Endothelial cell of umbilical vein (primary cell): ENCODE results near the gene OR10H5.

Experiments used
- CTCF ChIP-seq, 2 donors: IDR thresholded peaks; 1 replicate in 1 of 2; 2 replicates in 1 of 2; pipeline ENCODE4 v1.5.1; 2011; ENCODE audit warnings: low read length in 2 of 2, mild to moderate bottlenecking in 2 of 2, moderate library complexity in 2 of 2, control low read depth in 1 of 2, inconsistent platforms in 1 of 2, low read depth in 1 of 2; ENCODE audit not compliant: insufficient read depth in 1 of 2; ENCODE audit errors: extremely low read depth in 1 of 2
- EZH2 ChIP-seq: IDR thresholded peaks from 2 replicates; pipeline ENCODE4 v1.6.1; 2012; ENCODE audit warnings: borderline replicate concordance, low read depth, mild to moderate bottlenecking, moderate library complexity, low read length, inconsistent platforms; ENCODE audit not compliant: severe bottlenecking
- FOS ChIP-seq: IDR thresholded peaks from 2 replicates; pipeline ENCODE4 v1.6.1; 2011; ENCODE audit warnings: mild to moderate bottlenecking, low read length, moderate library complexity, borderline replicate concordance; ENCODE audit not compliant: insufficient read depth
- GATA2 ChIP-seq: IDR thresholded peaks from 2 replicates; pipeline ENCODE4 v1.7.0; 2011; ENCODE audit warnings: low read depth, mild to moderate bottlenecking, moderate library complexity, mixed read lengths, low read length; ENCODE audit not compliant: insufficient read length, insufficient read depth
- MAX ChIP-seq: IDR thresholded peaks from 2 replicates; pipeline ENCODE4 v1.6.1; 2011; ENCODE audit not compliant: insufficient read depth, insufficient read length
- MYC ChIP-seq: IDR thresholded peaks from one replicate; pipeline ENCODE4 v1.6.1; 2011; ENCODE audit warnings: mild to moderate bottlenecking, low read depth, low read length
- POLR2A ChIP-seq: IDR thresholded peaks from 2 replicates; pipeline ENCODE4 v1.6.1; 2012; ENCODE audit warnings: low read depth, mild to moderate bottlenecking, control low read depth, low read length
- POLR2AphosphoS5 ChIP-seq: IDR thresholded peaks from 2 replicates; pipeline ENCODE4 v1.6.1; 2012; ENCODE audit warnings: low read depth, mild to moderate bottlenecking, control low read depth, low read length, moderate library complexity; ENCODE audit not compliant: insufficient read depth

- TF ChIP-seq POLR2A (no peak), CTCF (IDR thresholded peaks at IDR 0.05; ENCODE audit: extremely low read depth in 1 of 2, insufficient read depth in 1 of 2, low read depth in 1 of 2, low read length in 2 of 2) (no peak), POLR2AphosphoS5 (no peak), EZH2 (no peak), MAX (no peak), GATA2 (no peak), FOS (no peak), MYC (no peak)
These were observed 44.2 kb downstream of the OR10H5 start for GRCh38 chr19:15831626-15832025.
